T-cell (primary cell): ENCODE results near the gene HECTD4. TPM values are rescaled to one million over a fixed set of nuclear protein-coding genes. Genes with fewer than 3 reads are reported as not detected.
A peak's percentile ranks its signal among the peaks of the same experiment; 100 is the strongest.

Source experiments
- ATAC-seq, 4 experiments: fragments of 200-7000 bp in 3 of 4; fragments of 150-1000 bp in 1 of 4; cut with Tn5 transposase; replicated peaks in 1 of 4; 1 replicate in 3 of 4; 2 replicates in 1 of 4; pipeline ENCODE4 v1.10.0; 2021; ENCODE audit warnings: moderate library complexity in 3 of 4, mild to moderate bottlenecking in 2 of 4, moderate number of reproducible peaks in 1 of 4
- CTCF ChIA-PET, 2 donors: fragments of 300-600 bp; sonication (Branson Sonifier 250); formaldehyde crosslinking; loops; one replicate each; lab custom pipeline; 2022; ENCODE audit warnings: antibody characterized with exemption in 2 of 2; lab: Charles Lee
- POLR2A ChIA-PET, 2 donors: fragments of 300-600 bp; sonication (Branson Sonifier 250); formaldehyde crosslinking; loops; one replicate each; lab custom pipeline; 2022; ENCODE audit warnings: antibody characterized with exemption in 2 of 2; lab: Charles Lee
- DNase-seq, 35 experiments: peaks; one replicate each; pipeline versions ENCODE4 v3.0.0 to v3.0.0-alpha.2; 2013 to 2023
- H3K27ac ChIP-seq: one replicate; pipeline ENCODE4 v1.5.1; 2013; ENCODE audit warnings: low read length
- H3K27me3 ChIP-seq, 2 experiments: replicated peaks in 1 of 2; 1 replicate in 1 of 2; 2 replicates in 1 of 2; pipeline versions ENCODE4 v1.6.1 to v1.7.0; 2013; ENCODE audit warnings: low read length in 1 of 2, mixed read lengths in 1 of 2; ENCODE audit not compliant: control insufficient read depth in 2 of 2, insufficient read depth in 2 of 2; ENCODE audit errors: extremely low read depth in 1 of 2
- H3K36me3 ChIP-seq, 2 donors: 1 replicate in 1 of 2; 2 replicates in 1 of 2; pipeline versions ENCODE4 v1.6.1 to v1.7.0; 2013; ENCODE audit warnings: low read length in 1 of 2; ENCODE audit not compliant: control insufficient read depth in 2 of 2, insufficient read depth in 1 of 2; ENCODE audit errors: extremely low read depth in 1 of 2
- H3K4me1 ChIP-seq, 2 experiments: 1 replicate in 1 of 2; 2 replicates in 1 of 2; pipeline versions ENCODE4 v1.6.1 to v1.7.0; 2013; ENCODE audit warnings: low read length in 2 of 2, mixed read lengths in 1 of 2; ENCODE audit not compliant: insufficient read depth in 2 of 2, control insufficient read depth in 1 of 2; ENCODE audit errors: extremely low read depth in 1 of 2
- H3K4me3 ChIP-seq, 2 donors: 1 replicate in 1 of 2; 2 replicates in 1 of 2; pipeline versions ENCODE4 v1.5.1 to v1.7.0; 2013; ENCODE audit warnings: mild to moderate bottlenecking in 2 of 2, low read length in 1 of 2, moderate library complexity in 1 of 2; ENCODE audit not compliant: control insufficient read depth in 1 of 2; ENCODE audit errors: extremely low read depth in 1 of 2
- H3K9me3 ChIP-seq: 2 replicates; pipeline ENCODE4 v1.7.0; 2013
- H3K27ac Mint-ChIP-seq, 2 donors: one replicate each; pipeline ENCODE4 v1.8.0; 2020 to 2021; ENCODE audit warnings: mild to moderate bottlenecking in 2 of 2, mixed read lengths in 2 of 2
- H3K27me3 Mint-ChIP-seq, 2 donors: one replicate each; pipeline ENCODE4 v1.8.0; 2021 to 2022; ENCODE audit warnings: mixed read lengths in 2 of 2
- H3K36me3 Mint-ChIP-seq: one replicate; pipeline ENCODE4 v1.8.0; 2021; ENCODE audit warnings: mixed read lengths
- H3K4me1 Mint-ChIP-seq, 3 donors: one replicate each; pipeline ENCODE4 v1.8.0; 2020 to 2022; ENCODE audit warnings: mixed read lengths in 3 of 3, mild to moderate bottlenecking in 1 of 3
- H3K4me3 Mint-ChIP-seq, 3 donors: one replicate each; pipeline ENCODE4 v1.8.0; 2020 to 2022; ENCODE audit warnings: mild to moderate bottlenecking in 3 of 3, mixed read lengths in 3 of 3, moderate library complexity in 3 of 3
- H3K9me3 Mint-ChIP-seq, 3 donors: one replicate each; pipeline ENCODE4 v1.8.0; 2020 to 2022; ENCODE audit warnings: mixed read lengths in 3 of 3
- WGBS: methylation state at CpG from one replicate; pipeline ENCODE4 v1.1.5; 2013; ENCODE audit warnings: missing lambda C conversion rate; ENCODE audit not compliant: insufficient coverage; 5-methylcytosine and 5-hydroxymethylcytosine counted together
- total RNA-seq, 35 experiments: library from RNA in 6 of 35; stranded (reverse) in 6 of 35; fragments of 120-200 nt in 1 of 35; gene quantifications; one replicate each; pipeline versions ENCODE4 v1.2.1 to v1.2.4 and lab custom pipeline; 2013 to 2026

Gene HECTD4
- total RNA-seq, 5 donors from 2014 or later (not counting 1 experiment from before 2014, with no cell fraction given): 49.7 to 58.5 (median 53.7) TPM

- CTCF ChIA-PET: no interaction called here
- POLR2A ChIA-PET: no interaction called here
- Histone ChIP-seq H3K4me1 (no peaks in the 10 kb centered on the region), H3K27me3 (no peaks in the 10 kb centered on the region), H3K36me3 (peaks cover 8 to 45% of the 10 kb centered on the region in 2 donors), H3K4me3 (no peak overlapping the region), H3K27ac (no peak overlapping the region), H3K9me3 (no peaks in the 10 kb centered on the region)
- H3K4me3 Mint-ChIP-seq: no peak overlapping the region
- H3K36me3 Mint-ChIP-seq: peaks cover 41% of the 10 kb centered on the region
- H3K27ac Mint-ChIP-seq: no peak overlapping the region
- DNase-seq (no peak), ATAC-seq (no peak)
- WGBS: 98% methylated on average over 15 of the region's 15 CpGs
- no peaks in the 10 kb centered on the region for H3K27me3 Mint-ChIP-seq
- no peaks in the 10 kb centered on the region for H3K9me3 Mint-ChIP-seq
- H3K4me1 Mint-ChIP-seq: no peaks in the 10 kb centered on the region
Observed at GRCh38 chr12:112178796-112179195, 203.4 kb downstream of the HECTD4 start.

- ChIA-PET CTCF (no interaction called here), POLR2A (no interaction called here)
- Mint-ChIP-seq H3K4me3 (no peak overlapping the region), H3K27ac (no peak overlapping the region), H3K36me3 (peaks cover 44% of the 10 kb centered on the region), H3K27me3 (no peaks in the 10 kb centered on the region), H3K9me3 (no peaks in the 10 kb centered on the region), H3K4me1 (no peaks in the 10 kb centered on the region)
- Histone ChIP-seq H3K4me3 (no peak overlapping the region), H3K36me3 (peaks cover 8 to 41% of the 10 kb centered on the region in 2 donors), H3K27ac (no peak overlapping the region), H3K4me1 (no peaks in the 10 kb centered on the region), H3K9me3 (no peaks in the 10 kb centered on the region), H3K27me3 (no peaks in the 10 kb centered on the region)
- DNase-seq (no peak), ATAC-seq (no peak)
- WGBS: 93% methylated on average over 7 of the region's 11 CpGs
Observed at GRCh38 chr12:112176321-112177010, 205.8 kb downstream of the HECTD4 start.

DNA sequence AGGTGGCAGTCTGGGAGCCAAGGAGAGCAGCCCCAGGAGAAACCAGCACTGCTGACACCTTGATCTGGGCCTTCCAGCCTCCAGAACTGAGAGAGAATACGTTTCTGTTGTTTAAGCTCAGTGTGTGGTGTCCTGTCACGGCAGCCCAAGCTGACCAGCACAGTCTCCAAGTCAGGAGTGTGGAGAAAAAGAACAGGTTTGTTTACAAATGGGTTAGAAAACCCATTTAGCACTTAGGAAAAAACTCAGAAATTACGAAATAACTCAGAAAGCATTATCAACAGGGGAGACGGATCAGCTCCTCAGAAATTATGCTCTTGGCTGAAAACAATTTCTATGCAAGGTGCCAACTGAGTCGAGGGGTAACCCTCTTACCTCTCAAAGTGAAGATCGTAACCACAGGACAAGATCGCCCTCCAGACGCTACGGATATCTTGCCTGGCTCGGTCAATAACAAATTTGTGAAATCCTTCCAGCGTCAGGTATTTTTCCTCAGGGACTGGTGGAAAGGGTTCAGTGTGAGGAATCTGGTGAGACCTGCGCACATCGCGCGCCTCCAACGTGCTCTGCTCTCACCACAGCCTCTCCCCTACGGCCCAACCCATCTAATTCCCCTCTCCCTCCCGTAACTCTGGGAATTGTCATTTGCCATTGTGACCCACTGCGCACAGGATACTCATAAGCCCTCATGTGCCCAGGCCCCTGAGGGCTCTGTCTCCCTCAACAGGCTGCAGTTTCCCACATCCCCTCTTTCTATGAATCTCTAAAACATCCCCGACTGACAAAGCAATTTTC, 206.7 kb downstream of the HECTD4 start:
- Mint-ChIP-seq H3K4me3 (no peak overlapping the region), H3K27ac (peak overlapping the region in 1 of 2 donors; percentile 41)

DNA sequence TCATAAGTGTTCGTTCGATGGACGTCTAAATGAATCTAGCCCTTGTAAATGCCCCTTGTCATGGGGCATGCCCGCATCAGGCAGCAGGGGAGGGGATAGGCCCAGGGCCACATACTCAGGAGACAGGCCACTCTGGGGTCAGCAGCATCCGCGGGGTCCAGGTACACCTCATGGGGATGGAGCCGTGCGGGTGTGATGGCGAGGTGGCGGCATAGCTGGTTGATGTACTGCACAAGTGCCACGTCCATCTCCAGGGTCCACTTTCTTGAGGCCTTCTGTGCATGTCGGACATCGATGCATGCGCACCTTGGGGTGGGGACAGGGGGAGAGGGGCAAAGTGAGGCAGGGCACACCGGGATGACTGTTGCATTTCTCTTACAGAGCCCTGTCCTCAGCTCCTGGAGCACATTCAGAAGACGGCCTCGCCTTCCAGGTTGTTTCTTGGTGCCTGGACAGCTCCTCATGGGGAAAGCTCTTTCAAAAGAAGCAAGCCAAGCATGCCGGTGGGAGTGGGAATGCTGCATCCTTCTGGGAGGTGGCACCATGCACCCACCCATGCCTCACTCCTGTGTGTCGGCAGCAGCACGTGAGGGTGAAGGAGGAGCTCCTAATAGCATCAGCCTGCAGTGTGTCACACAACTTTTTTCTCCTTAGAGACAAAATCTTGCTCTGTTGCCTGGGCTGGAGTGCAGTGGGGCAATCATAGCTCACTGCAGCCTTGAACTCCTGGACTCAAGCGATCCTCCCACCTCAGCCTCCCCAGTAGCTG, 209.5 kb downstream of the HECTD4 start:
- ATAC-seq: no peak
- POLR2A ChIA-PET: no interaction called here

More for the DNA sequence above, 206.7 kb downstream of the HECTD4 start:
- peaks cover 0 to 2% (median under 1%) of the 10 kb centered on the region in 3 donors for H3K4me1 Mint-ChIP-seq
- Histone ChIP-seq H3K4me3 (no peak overlapping the region), H3K9me3 (no peaks in the 10 kb centered on the region), H3K27me3 (no peaks in the 10 kb centered on the region), H3K36me3 (peaks cover 12 to 47% of the 10 kb centered on the region in 2 donors), H3K27ac (no peak overlapping the region), H3K4me1 (no peaks in the 10 kb centered on the region)
- H3K9me3 Mint-ChIP-seq: no peaks in the 10 kb centered on the region
- H3K27me3 Mint-ChIP-seq: no peaks in the 10 kb centered on the region
- ChIA-PET CTCF (interaction anchor here in 1 of 2 donors (0.6 kb wide), 2 partner anchors 587 to 830 kb away, joined by 3 read pairs; no protein-coding TSS in a partner anchor), POLR2A (no interaction called here)
- DNase-seq (no peak), ATAC-seq (no peak)
- 98% methylated on average over 11 of the region's 20 CpGs for WGBS
- peaks cover 47% of the 10 kb centered on the region for H3K36me3 Mint-ChIP-seq

DNA sequence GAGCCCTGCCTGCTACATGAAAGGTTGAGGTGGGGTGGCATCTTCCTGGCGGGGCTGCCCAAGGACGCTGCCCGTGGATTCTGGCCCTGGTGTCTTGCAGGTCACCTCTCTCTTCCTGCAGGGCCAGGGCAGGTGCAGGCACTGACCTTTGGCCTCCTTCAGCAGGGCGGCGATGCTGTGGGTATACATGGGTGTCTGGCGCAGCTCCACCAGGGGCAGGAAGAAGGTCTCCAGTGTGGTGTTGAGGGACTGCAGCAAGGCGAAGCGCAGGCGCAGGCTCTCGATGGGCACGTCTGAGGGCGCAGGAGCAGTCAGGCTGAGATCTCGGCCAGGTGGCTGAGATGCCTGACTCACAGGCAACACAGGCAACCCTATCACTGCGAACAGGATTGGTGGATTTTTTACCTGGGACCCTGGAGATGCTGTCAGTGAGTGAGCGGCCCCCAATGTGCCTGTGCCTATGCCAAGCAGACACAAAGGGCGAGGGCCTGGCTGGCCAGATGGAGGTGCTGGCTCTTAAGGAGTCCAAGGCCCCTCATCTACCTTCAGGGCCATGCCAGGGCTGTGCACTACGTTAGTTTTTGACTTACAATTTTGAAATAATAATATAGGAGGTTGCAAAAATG, 211.1 kb downstream of the HECTD4 start:
- peaks cover 40% of the 10 kb centered on the region for H3K36me3 Mint-ChIP-seq
- Histone ChIP-seq H3K4me1 (peaks cover 0 to 2% of the 10 kb centered on the region in 2 experiments), H3K27ac (no peak overlapping the region), H3K36me3 (peaks cover 7 to 28% of the 10 kb centered on the region in 2 donors), H3K4me3 (no peak overlapping the region), H3K27me3 (no peaks in the 10 kb centered on the region), H3K9me3 (no peaks in the 10 kb centered on the region)
- peaks cover 0 to 6% (median 5%) of the 10 kb centered on the region in 3 donors for H3K4me1 Mint-ChIP-seq
- H3K27ac Mint-ChIP-seq: no peak overlapping the region
- no peaks in the 10 kb centered on the region for H3K27me3 Mint-ChIP-seq
- no peak overlapping the region for H3K4me3 Mint-ChIP-seq
- WGBS: 95% methylated on average over 15 of the region's 17 CpGs
- H3K9me3 Mint-ChIP-seq: no peaks in the 10 kb centered on the region
- DNase-seq: no peak
- ChIA-PET POLR2A (no interaction called here), CTCF (no interaction called here)
- ATAC-seq: no peak

More for the DNA sequence above, 209.5 kb downstream of the HECTD4 start:
- DNase-seq: no peak
- H3K27me3 Mint-ChIP-seq: no peaks in the 10 kb centered on the region
- Histone ChIP-seq H3K4me3 (no peak overlapping the region), H3K9me3 (no peaks in the 10 kb centered on the region), H3K27me3 (no peaks in the 10 kb centered on the region), H3K36me3 (peaks cover 7 to 34% of the 10 kb centered on the region in 2 donors), H3K4me1 (peaks cover 0 to 2% of the 10 kb centered on the region in 2 experiments), H3K27ac (no peak overlapping the region)
- H3K27ac Mint-ChIP-seq: no peak overlapping the region
- peaks cover 46% of the 10 kb centered on the region for H3K36me3 Mint-ChIP-seq
- H3K4me3 Mint-ChIP-seq: no peak overlapping the region
- peaks cover 0 to 6% (median 5%) of the 10 kb centered on the region in 3 donors for H3K4me1 Mint-ChIP-seq
- WGBS: 95% methylated on average over 13 of the region's 21 CpGs
- no peaks in the 10 kb centered on the region for H3K9me3 Mint-ChIP-seq
- CTCF ChIA-PET: interaction anchor here (0.7 kb wide), 2 partner anchors 252 to 298 kb away, joined by 3 to 8 read pairs; no protein-coding TSS in a partner anchor
